CD14-positive monocyte (primary cell): Measurements from ENCODE around the gene MRPL51. TPM values are rescaled to one million over a fixed set of nuclear protein-coding genes. Genes with fewer than 3 reads are reported as not detected.
"Not testable (repeated sequence)": the region's sequence is repeated elsewhere in the genome, so short reads cannot be mapped to it uniquely, and the experiment has no call there.

Source experiments
- DNase-seq, 3 donors: peaks; one replicate each; pipeline ENCODE4 v3.0.0-alpha.2; 2011 to 2022
- H2AFZ ChIP-seq: 2 replicates; pipeline ENCODE4 v1.6.0; 2012; ENCODE audit warnings: mild to moderate bottlenecking, low read depth, low read length, inconsistent platforms; ENCODE audit not compliant: insufficient read depth, poor library complexity, severe bottlenecking
- H3K27ac ChIP-seq, 2 donors: 1 replicate in 1 of 2; 2 replicates in 1 of 2; pipeline ENCODE4 v1.5.1; 2012 to 2013; ENCODE audit warnings: low read length in 2 of 2, control low read depth in 1 of 2, inconsistent platforms in 1 of 2, low read depth in 1 of 2, mild to moderate bottlenecking in 1 of 2
- H3K27me3 ChIP-seq, 2 donors: one replicate each; pipeline versions ENCODE4 v1.6.0 to v1.6.1; 2011 to 2013; ENCODE audit warnings: low read length in 2 of 2; ENCODE audit not compliant: control insufficient read depth in 2 of 2, insufficient read depth in 2 of 2
- H3K36me3 ChIP-seq, 2 donors: replicated peaks in 1 of 2; 1 replicate in 1 of 2; 2 replicates in 1 of 2; pipeline versions ENCODE4 v1.5.1 to v1.6.1; 2012 to 2013; ENCODE audit warnings: low read length in 2 of 2, control low read depth in 1 of 2, inconsistent platforms in 1 of 2, mild to moderate bottlenecking in 1 of 2; ENCODE audit not compliant: insufficient read depth in 2 of 2, control insufficient read depth in 1 of 2
- H3K4me1 ChIP-seq, 2 donors: 1 replicate in 1 of 2; 2 replicates in 1 of 2; pipeline versions ENCODE4 v1.5.1 to v1.6.1; 2012 to 2013; ENCODE audit warnings: low read length in 2 of 2, control low read depth in 1 of 2, inconsistent platforms in 1 of 2, mild to moderate bottlenecking in 1 of 2, moderate library complexity in 1 of 2; ENCODE audit not compliant: insufficient read depth in 2 of 2, control insufficient read depth in 1 of 2
- H3K4me2 ChIP-seq: replicated peaks from 2 replicates; pipeline ENCODE3; 2012; ENCODE audit warnings: low read length, moderate library complexity, mild to moderate bottlenecking; ENCODE audit not compliant: poor library complexity, severe bottlenecking; ENCODE audit errors: extremely low read depth
- H3K4me3 ChIP-seq, 3 experiments: fragments of 200-600 bp in 1 of 3; sonication (generic) in 1 of 3; replicated peaks in 1 of 3; 1 replicate in 2 of 3; 2 replicates in 1 of 3; pipeline ENCODE4 v1.5.1; 2011 to 2013; ENCODE audit warnings: low read length in 3 of 3, mild to moderate bottlenecking in 3 of 3, control low read depth in 2 of 3, low read depth in 2 of 3, inconsistent platforms in 1 of 3, moderate library complexity in 1 of 3
- H3K79me2 ChIP-seq: 2 replicates; pipeline ENCODE4 v1.6.0; 2012; ENCODE audit warnings: mild to moderate bottlenecking, control low read depth, inconsistent platforms, low read length, moderate library complexity; ENCODE audit not compliant: insufficient read depth
- H3K9ac ChIP-seq: 2 replicates; pipeline ENCODE4 v1.6.0; 2017; ENCODE audit warnings: low read length, mild to moderate bottlenecking; ENCODE audit not compliant: insufficient read depth, poor library complexity, severe bottlenecking
- H3K9me3 ChIP-seq, 2 donors: replicated peaks in 1 of 2; 1 replicate in 1 of 2; 2 replicates in 1 of 2; pipeline versions ENCODE4 v1.5.1 to v1.6.1; 2012 to 2013; ENCODE audit warnings: low read length in 2 of 2, control low read depth in 1 of 2; ENCODE audit not compliant: control insufficient read depth in 1 of 2, insufficient read depth in 1 of 2
- H4K20me1 ChIP-seq: 2 replicates; pipeline ENCODE4 v1.6.0; 2012; ENCODE audit warnings: mild to moderate bottlenecking, low read length, control low read depth, moderate library complexity; ENCODE audit not compliant: insufficient read depth
- H3K27ac Mint-ChIP-seq, 7 donors: one replicate each; pipeline ENCODE4 v1.8.0; 2020; ENCODE audit warnings: mild to moderate bottlenecking in 7 of 7, mixed read lengths in 7 of 7, moderate library complexity in 6 of 7, inconsistent platforms in 2 of 7
- H3K27me3 Mint-ChIP-seq, 3 donors: one replicate each; pipeline ENCODE4 v1.8.0; 2021 to 2022; ENCODE audit warnings: low read depth in 3 of 3, mild to moderate bottlenecking in 3 of 3, mixed read lengths in 3 of 3, moderate library complexity in 3 of 3, inconsistent platforms in 1 of 3
- H3K36me3 Mint-ChIP-seq, 2 donors: one replicate each; pipeline ENCODE4 v1.8.0; 2020; ENCODE audit warnings: mixed read lengths in 2 of 2, inconsistent platforms in 1 of 2, mild to moderate bottlenecking in 1 of 2
- H3K4me1 Mint-ChIP-seq: one replicate; pipeline ENCODE4 v1.8.0; 2020; ENCODE audit warnings: mild to moderate bottlenecking, mixed read lengths
- H3K4me3 Mint-ChIP-seq, 2 donors: one replicate each; pipeline ENCODE4 v1.8.0; 2020; ENCODE audit warnings: mild to moderate bottlenecking in 2 of 2, mixed read lengths in 2 of 2, moderate library complexity in 1 of 2
- H3K9me3 Mint-ChIP-seq, 7 donors: one replicate each; pipeline ENCODE4 v1.8.0; 2020 to 2022; ENCODE audit warnings: mixed read lengths in 7 of 7, mild to moderate bottlenecking in 6 of 7, moderate library complexity in 6 of 7, inconsistent platforms in 2 of 7
- WGBS: methylation state at CpG from one replicate; pipeline ENCODE4 v1.1.5; 2013; ENCODE audit warnings: missing lambda C conversion rate; ENCODE audit not compliant: insufficient coverage; 5-methylcytosine and 5-hydroxymethylcytosine counted together
- intact Hi-C, 2 donors: fragments of 100-400 bp; cut with micrococcal nuclease; formaldehyde crosslinking; loops; one replicate each; pipeline versions ENCODE4 v1.15.0 to v1.15.1; 2023
- polyA plus RNA-seq, 3 donors: library from polyadenylated mRNA; depleted of rRNA in 1 of 3; unstranded in 2 of 3; stranded (reverse) in 1 of 3; fragments of 300-500 nt in 2 of 3; fragments of >200 nt in 1 of 3; fragmentation: Illumina TruSeq in 2 of 3; gene quantifications; 1 replicate in 2 of 3; 2 replicates in 1 of 3; pipeline ENCODE4 v1.2.3, GENCODE V29; 2012 to 2021
- TF ChIP-seq, protein P1 (sequence below): fragments of 200-600 bp; IDR thresholded peaks from one replicate; pipeline ENCODE4 v1.8.0; 2022; ENCODE audit warnings: antibody characterized with exemption, mild to moderate bottlenecking

MRPL51 gene
- polyA plus RNA-seq, 3 donors = 22.0 to 238 (median 189) TPM

DNA sequence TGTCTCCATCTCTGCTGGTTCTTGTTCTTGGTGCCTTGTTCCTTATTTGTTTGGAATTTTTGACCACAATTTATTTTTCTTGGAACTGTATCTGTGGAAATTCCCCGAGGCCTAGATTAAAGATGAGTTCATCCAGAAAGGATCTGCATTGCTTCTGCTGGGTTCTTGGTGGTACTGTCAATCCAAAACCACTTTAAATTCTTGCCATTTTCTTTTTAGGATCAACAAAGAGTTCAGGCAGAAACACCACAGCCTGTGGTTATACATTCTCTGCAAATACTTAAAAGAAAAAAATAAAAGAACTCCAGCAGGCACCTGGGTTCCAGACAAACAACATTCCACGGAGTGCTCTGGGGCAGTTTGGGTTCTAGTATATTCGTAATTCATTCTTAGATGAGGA lies 16.6 kb downstream of the MRPL51 start:
- H3K4me3 Mint-ChIP-seq = no peak overlapping the region
- WGBS = no CpG with 5 or more reads among the region's 3 CpGs
- H3K4me1 Mint-ChIP-seq = peaks cover 7% of the 10 kb centered on the region
- H3K4me2 ChIP-seq = no peak overlapping the region
- no peaks in the 10 kb centered on the region for H4K20me1 ChIP-seq
- H3K9me3 ChIP-seq = no peaks in the 10 kb centered on the region
- peaks cover under 1 to 6% of the 10 kb centered on the region in 2 donors for H3K4me1 ChIP-seq
- TF ChIP-seq, protein P1, sequence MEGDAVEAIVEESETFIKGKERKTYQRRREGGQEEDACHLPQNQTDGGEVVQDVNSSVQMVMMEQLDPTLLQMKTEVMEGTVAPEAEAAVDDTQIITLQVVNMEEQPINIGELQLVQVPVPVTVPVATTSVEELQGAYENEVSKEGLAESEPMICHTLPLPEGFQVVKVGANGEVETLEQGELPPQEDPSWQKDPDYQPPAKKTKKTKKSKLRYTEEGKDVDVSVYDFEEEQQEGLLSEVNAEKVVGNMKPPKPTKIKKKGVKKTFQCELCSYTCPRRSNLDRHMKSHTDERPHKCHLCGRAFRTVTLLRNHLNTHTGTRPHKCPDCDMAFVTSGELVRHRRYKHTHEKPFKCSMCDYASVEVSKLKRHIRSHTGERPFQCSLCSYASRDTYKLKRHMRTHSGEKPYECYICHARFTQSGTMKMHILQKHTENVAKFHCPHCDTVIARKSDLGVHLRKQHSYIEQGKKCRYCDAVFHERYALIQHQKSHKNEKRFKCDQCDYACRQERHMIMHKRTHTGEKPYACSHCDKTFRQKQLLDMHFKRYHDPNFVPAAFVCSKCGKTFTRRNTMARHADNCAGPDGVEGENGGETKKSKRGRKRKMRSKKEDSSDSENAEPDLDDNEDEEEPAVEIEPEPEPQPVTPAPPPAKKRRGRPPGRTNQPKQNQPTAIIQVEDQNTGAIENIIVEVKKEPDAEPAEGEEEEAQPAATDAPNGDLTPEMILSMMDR = no peak
- no peak overlapping the region for H3K27ac ChIP-seq
- no peaks in the 10 kb centered on the region for H3K27me3 ChIP-seq
- no peak overlapping the region for H3K27ac Mint-ChIP-seq
- H2AFZ ChIP-seq = no peak overlapping the region
- no peaks in the 10 kb centered on the region for H3K36me3 Mint-ChIP-seq
- no peaks in the 10 kb centered on the region for H3K79me2 ChIP-seq
- no peaks in the 10 kb centered on the region for H3K9me3 Mint-ChIP-seq
- H3K9ac ChIP-seq = no peak overlapping the region
- H3K4me3 ChIP-seq = no peak overlapping the region
- DNase-seq = no peak
- no peaks in the 10 kb centered on the region for H3K36me3 ChIP-seq
- intact Hi-C loops = no loop called here
- peaks cover 0 to 2% (median 1%) of the 10 kb centered on the region in 3 donors for H3K27me3 Mint-ChIP-seq

DNA sequence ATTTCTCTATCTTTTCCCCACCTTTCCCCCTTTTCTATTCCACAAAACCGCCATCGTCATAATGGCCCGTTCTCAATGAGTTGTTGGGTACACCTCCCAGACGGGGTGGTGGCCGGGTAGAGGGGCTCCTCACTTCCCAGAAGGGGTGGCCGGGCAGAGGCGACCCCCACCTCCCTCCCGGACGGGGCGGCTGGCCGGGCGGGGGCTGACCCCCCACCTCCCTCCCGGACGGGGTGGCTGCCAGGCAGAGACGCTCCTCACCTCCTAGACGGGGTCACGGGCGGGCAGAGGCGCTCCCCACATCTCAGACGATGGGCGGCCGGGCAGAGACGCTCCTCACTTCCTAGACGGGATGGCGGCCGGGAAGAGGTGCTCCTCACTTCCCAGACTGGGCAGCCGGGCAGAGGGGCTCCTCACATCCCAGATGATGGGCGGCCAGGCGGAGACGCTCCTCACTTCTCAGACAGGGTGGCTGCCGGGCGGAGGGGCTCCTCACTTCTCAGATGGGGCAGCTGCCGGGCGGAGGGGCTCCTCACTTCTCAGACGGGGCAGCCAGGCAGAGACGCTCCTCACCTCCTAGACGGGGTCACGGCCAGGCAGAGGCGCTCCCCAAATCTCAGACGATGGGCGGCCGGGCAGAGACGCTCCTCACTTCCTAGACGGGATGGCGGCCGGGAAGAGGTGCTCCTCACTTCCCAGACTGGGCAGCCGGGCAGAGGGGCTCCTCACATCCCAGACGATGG lies 17.7 kb downstream of the MRPL51 start:
- H3K36me3 ChIP-seq, H3K27me3 ChIP-seq, DNase-seq, H4K20me1 ChIP-seq, H3K79me2 ChIP-seq, H3K4me2 ChIP-seq, H3K4me3 ChIP-seq, H2AFZ ChIP-seq, H3K9ac ChIP-seq, H3K27ac Mint-ChIP-seq, H3K27ac ChIP-seq, intact Hi-C loops, H3K9me3 Mint-ChIP-seq, H3K9me3 ChIP-seq, H3K27me3 Mint-ChIP-seq, H3K36me3 Mint-ChIP-seq, H3K4me3 Mint-ChIP-seq: not testable (repeated sequence)
- H3K4me1 Mint-ChIP-seq = peaks cover 13% of the 10 kb centered on the region
- peaks cover 5 to 13% of the 10 kb centered on the region in 2 donors for H3K4me1 ChIP-seq
- 100% methylated on average over 12 of the region's 48 CpGs for WGBS
